HCT116 (cell line): ENCODE data around the gene ERRFI1. TPM values are rescaled to one million over a fixed set of nuclear protein-coding genes. Genes with fewer than 3 reads are reported as not detected.

Experiments
- ATAC-seq: fragments of 200-7000 bp; cut with Tn5 transposase; 2 replicates; pipeline ENCODE4 v1.9.1; 2020; ENCODE audit warnings: mild to moderate bottlenecking, moderate library complexity
- BruUV-seq: library from RNA; stranded (reverse); fragments of 400-500 nt; replicated peaks from 2 replicates; lab custom pipeline; 2021; lab: Mats Ljungman, UMichigan
- CTCF ChIA-PET: fragments of 300-600 bp; sonication (Branson Sonifier 250); formaldehyde crosslinking; loops from one replicate; lab custom pipeline; 2021; ENCODE audit warnings: antibody characterized with exemption; lab: Charles Lee
- POLR2A ChIA-PET: fragments of 300-600, 350-600 bp; sonication (Branson Sonifier 250); formaldehyde crosslinking; loops from one replicate; lab custom pipeline; 2021; ENCODE audit warnings: antibody characterized with exemption; lab: Charles Lee
- RAD21 ChIA-PET, 2 experiments: fragments of 300-600 bp; sonication (Branson Sonifier 250); formaldehyde crosslinking; loops; one replicate each; lab custom pipeline; 2023; ENCODE audit warnings: low total read pairs in 2 of 2; ENCODE audit not compliant: uncharacterized antibody in 2 of 2, unreplicated experiment in 2 of 2, low non-redundant PET in 1 of 2; lab: Charles Lee
- DNase-seq: peaks from one replicate; pipeline ENCODE4 v3.0.0-alpha.2; 2010; ENCODE audit warnings: low read depth, low spot score
- H2AFZ ChIP-seq: fragments of 200-600 bp; shearing (Covaris generic), sonication (generic); 2 replicates; pipeline ENCODE4 v1.6.1; 2017; ENCODE audit warnings: low read depth, mixed run types, mixed read lengths, antibody characterized with exemption, low read length; ENCODE audit not compliant: poor library complexity, severe bottlenecking
- H3K27ac ChIP-seq: 2 replicates; pipeline ENCODE4 v1.5.1; 2012; ENCODE audit warnings: low read depth, low read length
- H3K27me3 ChIP-seq: fragments of 200-600 bp; sonication (generic); 2 replicates; pipeline ENCODE4 v1.6.1; 2016; ENCODE audit warnings: mixed run types, low read length, mixed read lengths; ENCODE audit not compliant: insufficient read depth
- H3K36me3 ChIP-seq, 2 experiments: fragments of 200-500 bp in 1 of 2; fragments of 200-600 bp in 1 of 2; sonication (Bioruptor generic) in 1 of 2; sonication (generic) in 1 of 2; 2 replicates each; pipeline versions ENCODE4 v1.5.1 to v1.6.1; 2014 to 2016; ENCODE audit warnings: low read length in 2 of 2, inconsistent platforms in 1 of 2, mixed read lengths in 1 of 2, mixed run types in 1 of 2; ENCODE audit not compliant: insufficient read depth in 2 of 2, control insufficient read depth in 1 of 2
- H3K4me1 ChIP-seq, 2 experiments: fragments of 200-600 bp in 1 of 2; sonication (generic) in 1 of 2; 2 replicates each; pipeline versions ENCODE4 v1.5.1 to v1.6.1; 2012 to 2017; ENCODE audit warnings: low read length in 2 of 2, inconsistent platforms in 1 of 2, mild to moderate bottlenecking in 1 of 2, mixed read lengths in 1 of 2, mixed run types in 1 of 2, moderate library complexity in 1 of 2; ENCODE audit not compliant: insufficient read depth in 2 of 2, control insufficient read depth in 1 of 2
- H3K4me2 ChIP-seq: fragments of 200-600 bp; sonication (generic); 2 replicates; pipeline ENCODE4 v1.6.1; 2017; ENCODE audit warnings: mixed run types, low read length, mixed read lengths
- H3K4me3 ChIP-seq, 2 experiments: fragments of 200-600 bp in 1 of 2; sonication (generic) in 1 of 2; replicated peaks in 1 of 2; 2 replicates each; pipeline ENCODE4 v1.5.1; 2011 to 2016; ENCODE audit warnings: low read length in 2 of 2, control low read depth in 1 of 2, low read depth in 1 of 2, mild to moderate bottlenecking in 1 of 2, mixed read lengths in 1 of 2, mixed run types in 1 of 2
- H3K79me2 ChIP-seq: fragments of 200-600 bp; sonication (generic); 2 replicates; pipeline ENCODE4 v1.6.1; 2017; ENCODE audit warnings: mild to moderate bottlenecking, mixed run types, low read length, moderate library complexity, mixed read lengths; ENCODE audit not compliant: insufficient read depth
- H3K9ac ChIP-seq: fragments of 200-600 bp; sonication (generic); 2 replicates; pipeline ENCODE4 v1.6.1; 2016; ENCODE audit warnings: low read length, mixed read lengths
- H3K9me2 ChIP-seq: fragments of 200-600 bp; sonication (generic), shearing (Covaris generic); 2 replicates; pipeline ENCODE4 v1.6.1; 2017; ENCODE audit warnings: mixed run types, mild to moderate bottlenecking, moderate library complexity; ENCODE audit not compliant: insufficient read depth
- H3K9me3 ChIP-seq, 2 experiments: fragments of 200-500 bp in 1 of 2; fragments of 200-600 bp in 1 of 2; sonication (Bioruptor generic) in 1 of 2; sonication (generic) in 1 of 2; 2 replicates each; pipeline ENCODE4 v1.6.1; 2014 to 2017; ENCODE audit warnings: low read length in 2 of 2, mixed read lengths in 2 of 2, inconsistent platforms in 1 of 2, low read depth in 1 of 2, mild to moderate bottlenecking in 1 of 2, mixed run types in 1 of 2, moderate library complexity in 1 of 2; ENCODE audit not compliant: control insufficient read depth in 1 of 2, insufficient read depth in 1 of 2
- H4K20me1 ChIP-seq: fragments of 200-600 bp; sonication (generic), shearing (Covaris generic); 2 replicates; pipeline ENCODE4 v1.6.1; 2017; ENCODE audit warnings: mixed run types, mild to moderate bottlenecking, moderate library complexity; ENCODE audit not compliant: insufficient read depth
- CBX3 ChIP-seq: IDR thresholded peaks from 2 replicates; pipeline ENCODE4 v1.6.1; 2012; ENCODE audit warnings: low read depth
- CEBPB ChIP-seq: IDR thresholded peaks from 2 replicates; pipeline ENCODE4 v1.6.1; 2012; ENCODE audit warnings: low read depth
- ELF1 ChIP-seq: IDR thresholded peaks from 2 replicates; pipeline ENCODE4 v1.6.1; 2012; ENCODE audit warnings: low read depth, borderline replicate concordance
- EZH2 ChIP-seq: fragments of 200-600 bp; sonication (generic); IDR thresholded peaks from 2 replicates; pipeline ENCODE4 v1.6.1; 2017; ENCODE audit warnings: antibody characterized with exemption, mixed run types
- EZH2phosphoT487 ChIP-seq: fragments of 200-600 bp; IDR thresholded peaks from 2 replicates; pipeline ENCODE4 v1.6.1; 2018; ENCODE audit warnings: antibody characterized with exemption, borderline replicate concordance
- POLR2AphosphoS5 ChIP-seq: IDR thresholded peaks from 2 replicates; pipeline ENCODE4 v1.6.1; 2011; ENCODE audit warnings: mild to moderate bottlenecking, low read depth, low read length, moderate library complexity
- REST ChIP-seq: IDR thresholded peaks from 2 replicates; pipeline ENCODE4 v1.6.1; 2012; ENCODE audit warnings: low read depth
- YY1 ChIP-seq: IDR thresholded peaks from 2 replicates; pipeline ENCODE4 v1.6.1; 2011; ENCODE audit warnings: low read length, low read depth, moderate library complexity, mild to moderate bottlenecking; ENCODE audit not compliant: insufficient replicate concordance; ENCODE audit errors: extremely low read depth
- ZFX ChIP-seq: fragments of 450-650 bp; IDR thresholded peaks from 2 replicates; pipeline ENCODE4 v1.6.1; 2017
- intact Hi-C: fragments of 100-400 bp; cut with micrococcal nuclease; formaldehyde crosslinking; loops from 2 replicates; pipeline ENCODE4 v1.10.0; 2022
- total RNA-seq: library from RNA; stranded (reverse); gene quantifications from one replicate; pipeline ENCODE4 v1.2.1, GENCODE V29; 2021; ENCODE audit not compliant: unreplicated experiment

The ERRFI1 gene
- total RNA-seq, 1 experiment from 2014 or later, result 777 TPM

GRCh38 chr1:8024329-8024728, 1.8 kb downstream of the ERRFI1 start:
- Histone ChIP-seq H4K20me1 (peaks cover 56% of the 10 kb centered on the region), H2AFZ (no peak overlapping the region), H3K36me3 (peaks cover 23 to 43% of the 10 kb centered on the region in 2 experiments), H3K4me3 (peak overlapping the region; percentile 88 to 93), H3K27me3 (no peaks in the 10 kb centered on the region), H3K9me2 (no peaks in the 10 kb centered on the region), H3K79me2 (peaks cover 86% of the 10 kb centered on the region), H3K27ac (peak overlapping the region; percentile 99), H3K4me2 (peak overlapping the region; percentile 95), H3K9me3 (no peaks in the 10 kb centered on the region), H3K4me1 (peaks cover 73 to 89% of the 10 kb centered on the region in 2 experiments), H3K9ac (peak overlapping the region; percentile 91)
- no TSS peak for BruUV-seq
- POLR2A ChIA-PET, result interaction anchor here (0.9 to 7.5 kb wide), 18 partner anchors 9 to 290 kb away, joined by 3 to 80 read pairs (median 8); no protein-coding TSS in a partner anchor
- RAD21 ChIA-PET, result no interaction called here
- ATAC-seq (no peak), DNase-seq (no peak)
- TF ChIP-seq EZH2 (no peak), CBX3 (no peak), REST (no peak), CEBPB (no peak), YY1 (no peak), EZH2phosphoT487 (no peak), ELF1 (no peak), POLR2AphosphoS5 (peak; percentile 3; the same call in 1 of the 2 replicates), ZFX (no peak)
- CTCF ChIA-PET, result interaction anchor here (1.3 kb wide), 1 partner anchor 9 kb away, joined by 3 read pairs; no protein-coding TSS in a partner anchor
- intact Hi-C loops, result no loop called here
